OCI-LY7 (cell line): ENCODE data around the gene COPS3. TPM values are rescaled to one million over a fixed set of nuclear protein-coding genes. Genes with fewer than 3 reads are reported as not detected.

Experiments
- BruUV-seq: library from RNA; stranded (reverse); fragments of 400-500 nt; replicated peaks from 2 replicates; lab custom pipeline; 2021; lab: Mats Ljungman, UMichigan
- CTCF ChIA-PET: fragments of 300-600 bp; sonication (Branson Sonifier 250); formaldehyde crosslinking; loops from one replicate; lab custom pipeline; 2022; ENCODE audit warnings: antibody characterized with exemption; ENCODE audit not compliant: unreplicated experiment; lab: Charles Lee
- POLR2A ChIA-PET: fragments of 300-600 bp; sonication (Branson Sonifier 250); formaldehyde crosslinking; loops from one replicate; lab custom pipeline; 2022; ENCODE audit warnings: antibody characterized with exemption; lab: Charles Lee
- DNase-seq: peaks from one replicate; pipeline ENCODE4 v3.0.0-alpha.2; 2015; ENCODE audit warnings: low spot score
- H2AFZ ChIP-seq: fragments of 200-600 bp; sonication (generic), shearing (Covaris generic); 2 replicates; pipeline ENCODE4 v1.6.1; 2014; ENCODE audit warnings: mild to moderate bottlenecking, antibody characterized with exemption, low read length, moderate library complexity
- H3K27ac ChIP-seq: fragments of 200-600 bp; sonication (generic); 2 replicates; pipeline ENCODE4 v1.5.1; 2014; ENCODE audit warnings: mixed run types, low read depth, mild to moderate bottlenecking, moderate library complexity, low read length, inconsistent platforms; ENCODE audit not compliant: poor library complexity, severe bottlenecking
- H3K36me3 ChIP-seq: fragments of 200-600 bp; sonication (generic); 2 replicates; pipeline ENCODE4 v1.6.1; 2014; ENCODE audit warnings: mild to moderate bottlenecking, antibody characterized with exemption, low read length, moderate library complexity, mixed read lengths; ENCODE audit not compliant: insufficient read depth
- H3K4me1 ChIP-seq: fragments of 200-600 bp; sonication (generic); 2 replicates; pipeline ENCODE4 v1.5.1; 2014; ENCODE audit warnings: mild to moderate bottlenecking, low read length; ENCODE audit not compliant: insufficient read depth, poor library complexity, severe bottlenecking
- H3K4me2 ChIP-seq: fragments of 200-600 bp; sonication (generic); 2 replicates; pipeline ENCODE4 v1.6.1; 2014; ENCODE audit warnings: mild to moderate bottlenecking, low read length
- H3K4me3 ChIP-seq: fragments of 200-600 bp; sonication (generic); 2 replicates; pipeline ENCODE4 v1.5.1; 2014; ENCODE audit warnings: mild to moderate bottlenecking, low read depth, low read length; ENCODE audit not compliant: poor library complexity, severe bottlenecking
- H3K79me2 ChIP-seq: fragments of 200-600 bp; sonication (generic); 2 replicates; pipeline ENCODE4 v1.6.1; 2016; ENCODE audit warnings: low read depth, mild to moderate bottlenecking, low read length, moderate library complexity, mixed read lengths; ENCODE audit not compliant: insufficient read depth
- H3K9me2 ChIP-seq: fragments of 200-600 bp; sonication (generic); 2 replicates; pipeline ENCODE4 v1.6.1; 2016; ENCODE audit warnings: mild to moderate bottlenecking, low read length, mixed read lengths; ENCODE audit not compliant: insufficient read depth
- H3K9me3 ChIP-seq: fragments of 200-600 bp; sonication (generic); 2 replicates; pipeline ENCODE4 v1.6.1; 2014; ENCODE audit warnings: mild to moderate bottlenecking, mixed run types, low read length, mixed read lengths
- H4K20me1 ChIP-seq: fragments of 200-600 bp; sonication (generic); 2 replicates; pipeline ENCODE4 v1.6.1; 2014; ENCODE audit warnings: mild to moderate bottlenecking, antibody characterized with exemption, low read length, moderate library complexity, mixed read lengths; ENCODE audit not compliant: insufficient read depth
- CTCF ChIP-seq: fragments of 200-600 bp; sonication (generic); conservative IDR thresholded peaks from 2 replicates; pipeline ENCODE4 v1.5.1; 2014; ENCODE audit warnings: mild to moderate bottlenecking, antibody characterized with exemption, low read length, moderate library complexity, mixed read lengths
- EZH2phosphoT487 ChIP-seq: fragments of 200-600 bp; sonication (generic); IDR thresholded peaks from 2 replicates; pipeline ENCODE4 v1.6.1; 2018; ENCODE audit warnings: low read depth, borderline replicate concordance, mild to moderate bottlenecking, mixed run types, antibody characterized with exemption, low read length, moderate library complexity, mixed read lengths
- intact Hi-C: fragments of 100-400 bp; cut with micrococcal nuclease; formaldehyde crosslinking; loops from one replicate; pipeline ENCODE4 v1.10.0; 2022; ENCODE audit not compliant: unreplicated experiment
- total RNA-seq, 2 experiments: library from RNA; depleted of rRNA in 1 of 2; stranded (reverse); fragments of >200 nt in 1 of 2; shearing (Covaris generic) in 1 of 2; gene quantifications; 2 replicates each; pipeline ENCODE4 v1.2.3, GENCODE V29; 2014 to 2022

COPS3 gene
- total RNA-seq, 2 experiments from 2014 or later: 83.9 to 113 TPM

- intact Hi-C loops: no loop called here
- ChIA-PET CTCF (no interaction called here), POLR2A (no interaction called here)
- Histone ChIP-seq H3K4me2 (no peak overlapping the region), H3K79me2 (no peaks in the 10 kb centered on the region), H4K20me1 (no peaks in the 10 kb centered on the region), H2AFZ (no peak overlapping the region), H3K4me1 (no peaks in the 10 kb centered on the region), H3K36me3 (no peaks in the 10 kb centered on the region), H3K9me2 (no peaks in the 10 kb centered on the region), H3K27ac (no peak overlapping the region), H3K4me3 (no peak overlapping the region), H3K9me3 (no peaks in the 10 kb centered on the region)
- DNase-seq: no peak
- BruUV-seq: no TSS peak
- TF ChIP-seq EZH2phosphoT487 (no peak), CTCF (no peak)
Observed at GRCh38 chr17:17324616-17325015, 43.6 kb upstream of the COPS3 start.

GRCh38 chr17:17322516-17323510 is 41.8 kb upstream of the COPS3 start:
- no peak overlapping the region for H2AFZ ChIP-seq
- TF ChIP-seq CTCF (no peak), EZH2phosphoT487 (no peak)
- CTCF ChIA-PET: no interaction called here
- H3K79me2 ChIP-seq: no peaks in the 10 kb centered on the region
- no peak overlapping the region for H3K4me3 ChIP-seq
- no peak overlapping the region for H3K27ac ChIP-seq
- H3K4me1 ChIP-seq: no peaks in the 10 kb centered on the region
- H3K36me3 ChIP-seq: no peaks in the 10 kb centered on the region
- intact Hi-C loops: no loop called here
- no peaks in the 10 kb centered on the region for H3K9me3 ChIP-seq
- no peak overlapping the region for H3K4me2 ChIP-seq
- H3K9me2 ChIP-seq: no peaks in the 10 kb centered on the region
- H4K20me1 ChIP-seq: no peaks in the 10 kb centered on the region
- DNase-seq: no peak
- BruUV-seq: no TSS peak
- POLR2A ChIA-PET: no interaction called here
